H1 (cell line): ENCODE measurements around the gene SHC3. TPM values are rescaled to one million over a fixed set of nuclear protein-coding genes. Genes with fewer than 3 reads are reported as not detected.

Source experiments
- CTCF ChIA-PET: fragments of 300-600 bp; sonication (Branson Sonifier 250); formaldehyde crosslinking; loops from one replicate; lab custom pipeline; 2021; ENCODE audit not compliant: partially characterized antibody; lab: Charles Lee
- POLR2A ChIA-PET: fragments of 300-600 bp; sonication (Branson Sonifier 250); formaldehyde crosslinking; loops from one replicate; lab custom pipeline; 2021; ENCODE audit warnings: inconsistent platforms; ENCODE audit not compliant: partially characterized antibody; lab: Charles Lee
- DNase-seq, 2 experiments: peaks; one replicate each; pipeline versions ENCODE4 v3.0.0 to v3.0.0-alpha.2; 2010 to 2022; ENCODE audit warnings: low spot score in 2 of 2, low read depth in 1 of 2, mixed read lengths in 1 of 2
- FAIRE-seq: peaks from 2 replicates; lab custom pipeline; 2011; peaks lifted over from hg19 to GRCh38; lab: Jason Lieb, UNC
- H2AFZ ChIP-seq: 2 replicates; pipeline ENCODE4 v1.8.1; 2012; ENCODE audit warnings: low read length, inconsistent platforms
- H2AK5ac ChIP-seq: 2 replicates; pipeline ENCODE4 v1.6.1; 2013; ENCODE audit warnings: low read depth, low read length
- H2BK120ac ChIP-seq: replicated peaks from 2 replicates; pipeline ENCODE3; 2013; ENCODE audit warnings: low read depth, low read length, inconsistent platforms
- H2BK12ac ChIP-seq: 2 replicates; pipeline ENCODE4 v1.6.1; 2013; ENCODE audit warnings: low read depth, low read length
- H2BK15ac ChIP-seq: 2 replicates; pipeline ENCODE4 v1.6.1; 2013; ENCODE audit warnings: low read length
- H2BK20ac ChIP-seq: 2 replicates; pipeline ENCODE4 v1.6.1; 2013; ENCODE audit warnings: low read length
- H2BK5ac ChIP-seq: 2 replicates; pipeline ENCODE4 v1.6.1; 2013; ENCODE audit warnings: low read depth, low read length
- H3K14ac ChIP-seq: 2 replicates; pipeline ENCODE4 v1.6.1; 2013; ENCODE audit warnings: inconsistent platforms; ENCODE audit not compliant: insufficient read length
- H3K18ac ChIP-seq: 2 replicates; pipeline ENCODE4 v1.6.1; 2013; ENCODE audit warnings: low read length; ENCODE audit errors: extremely low read depth
- H3K23ac ChIP-seq: 2 replicates; pipeline ENCODE4 v1.6.1; 2013; ENCODE audit warnings: inconsistent platforms; ENCODE audit not compliant: insufficient read length
- H3K23me2 ChIP-seq: 2 replicates; pipeline ENCODE4 v1.6.1; 2013; ENCODE audit warnings: low read depth, low read length
- H3K27ac ChIP-seq: 2 replicates; pipeline ENCODE4 v1.6.1; 2011; ENCODE audit warnings: low read depth, low read length, inconsistent platforms
- H3K27me3 ChIP-seq, 4 experiments: replicated peaks in 1 of 4; 1 replicate in 1 of 4; 2 replicates in 3 of 4; pipeline versions ENCODE4 v1.6.1 to v1.8.1; 2011 to 2013; ENCODE audit warnings: low read length in 3 of 4, mild to moderate bottlenecking in 3 of 4, inconsistent platforms in 2 of 4, mixed read lengths in 2 of 4, moderate library complexity in 1 of 4; ENCODE audit not compliant: control insufficient read depth in 3 of 4, insufficient read depth in 3 of 4; ENCODE audit errors: extremely low read depth in 1 of 4
- H3K36me3 ChIP-seq, 4 experiments: 2 replicates each; pipeline versions ENCODE4 v1.6.1 to v1.8.1; 2011 to 2013; ENCODE audit warnings: mild to moderate bottlenecking in 4 of 4, low read length in 3 of 4, moderate library complexity in 2 of 4, control low read depth in 1 of 4, inconsistent platforms in 1 of 4; ENCODE audit not compliant: insufficient read depth in 4 of 4, control insufficient read depth in 2 of 4
- H3K4ac ChIP-seq: replicated peaks from 2 replicates; pipeline ENCODE3; 2013; ENCODE audit warnings: low read length, low read depth, mixed read lengths, inconsistent platforms; ENCODE audit not compliant: insufficient read length
- H3K4me1 ChIP-seq, 4 experiments: replicated peaks in 1 of 4; 1 replicate in 1 of 4; 2 replicates in 3 of 4; pipeline versions ENCODE4 v1.6.1 to v1.8.1; 2011 to 2013; ENCODE audit warnings: low read length in 3 of 4, inconsistent platforms in 2 of 4, mixed read lengths in 1 of 4; ENCODE audit not compliant: insufficient read depth in 4 of 4, control insufficient read depth in 3 of 4
- H3K4me2 ChIP-seq, 2 experiments: 2 replicates each; pipeline versions ENCODE4 v1.6.1 to v1.8.1; 2011 to 2013; ENCODE audit warnings: low read depth in 2 of 2, low read length in 2 of 2, control low read depth in 1 of 2, inconsistent platforms in 1 of 2, mild to moderate bottlenecking in 1 of 2; ENCODE audit not compliant: insufficient read depth in 1 of 2
- H3K4me3 ChIP-seq, 4 experiments: fragments of 200-600, 300-600 bp in 1 of 4; sonication (generic), shearing (Covaris generic), sonication (Bioruptor Twin) in 1 of 4; 2 replicates each; pipeline versions ENCODE4 v1.5.1 to v1.8.1; 2011 to 2016; ENCODE audit warnings: low read length in 4 of 4, low read depth in 3 of 4, control low read depth in 2 of 4, inconsistent platforms in 2 of 4, mild to moderate bottlenecking in 2 of 4, mixed read lengths in 1 of 4, moderate library complexity in 1 of 4; ENCODE audit not compliant: insufficient read depth in 2 of 4; ENCODE audit errors: extremely low read depth in 1 of 4
- H3K56ac ChIP-seq: replicated peaks from 2 replicates; pipeline ENCODE3; 2013; ENCODE audit warnings: low read depth, mild to moderate bottlenecking, mixed read lengths, low read length, inconsistent platforms; ENCODE audit not compliant: insufficient read length
- H3K79me1 ChIP-seq: 2 replicates; pipeline ENCODE4 v1.6.1; 2013; ENCODE audit warnings: low read depth, low read length, control low read depth
- H3K79me2 ChIP-seq, 2 experiments: 2 replicates each; pipeline versions ENCODE4 v1.6.1 to v1.8.1; 2012 to 2013; ENCODE audit warnings: low read length in 2 of 2, mild to moderate bottlenecking in 2 of 2, inconsistent platforms in 1 of 2; ENCODE audit not compliant: insufficient read depth in 2 of 2, control insufficient read depth in 1 of 2
- H3K9ac ChIP-seq, 4 experiments: replicated peaks in 1 of 4; 1 replicate in 1 of 4; 2 replicates in 3 of 4; pipeline versions ENCODE4 v1.6.1 to v1.8.1; 2011 to 2013; ENCODE audit warnings: low read depth in 3 of 4, low read length in 3 of 4, control low read depth in 2 of 4, mild to moderate bottlenecking in 2 of 4, moderate library complexity in 2 of 4, inconsistent platforms in 1 of 4; ENCODE audit errors: extremely low read depth in 1 of 4
- H3K9me3 ChIP-seq, 2 experiments: 2 replicates each; pipeline versions ENCODE4 v1.6.1 to v1.8.1; 2012 to 2013; ENCODE audit warnings: mild to moderate bottlenecking in 2 of 2, moderate library complexity in 2 of 2, control low read depth in 1 of 2, inconsistent platforms in 1 of 2, low read depth in 1 of 2, low read length in 1 of 2, mixed read lengths in 1 of 2; ENCODE audit not compliant: insufficient read depth in 2 of 2
- H4K20me1 ChIP-seq, 2 experiments: replicated peaks in 1 of 2; 2 replicates each; pipeline versions ENCODE3 to v1.8.1; 2011 to 2013; ENCODE audit warnings: inconsistent platforms in 2 of 2, low read length in 2 of 2, mild to moderate bottlenecking in 1 of 2; ENCODE audit not compliant: insufficient read depth in 2 of 2, control insufficient read depth in 1 of 2
- H4K5ac ChIP-seq: 2 replicates; pipeline ENCODE4 v1.6.1; 2013; ENCODE audit warnings: low read length, low read depth, mixed read lengths, inconsistent platforms; ENCODE audit not compliant: insufficient read length
- H4K8ac ChIP-seq: 2 replicates; pipeline ENCODE4 v1.8.0; 2013; ENCODE audit warnings: mild to moderate bottlenecking, moderate library complexity, low read length, inconsistent platforms; ENCODE audit not compliant: insufficient read depth; ENCODE audit errors: extremely low read depth
- H4K91ac ChIP-seq: replicated peaks from 2 replicates; pipeline ENCODE3; 2013; ENCODE audit warnings: low read length, mixed read lengths, inconsistent platforms; ENCODE audit not compliant: insufficient read length
- EGR1 ChIP-seq: IDR thresholded peaks from 2 replicates; pipeline ENCODE4 v1.6.1; 2011; ENCODE audit warnings: low read depth, low read length, borderline replicate concordance
- FOSL1 ChIP-seq: IDR thresholded peaks from 2 replicates; pipeline ENCODE4 v1.6.1; 2011; ENCODE audit warnings: mild to moderate bottlenecking, low read depth, low read length, moderate library complexity; ENCODE audit not compliant: insufficient read depth
- JUND ChIP-seq: IDR thresholded peaks from 2 replicates; pipeline ENCODE4 v1.6.1; 2011; ENCODE audit warnings: mild to moderate bottlenecking, improper control_type of control experiment, low read length
- MAFK ChIP-seq: IDR thresholded peaks from 2 replicates; pipeline ENCODE4 v1.6.1; 2012; ENCODE audit warnings: low read depth, mild to moderate bottlenecking, improper control_type of control experiment, low read length
- POLR2A ChIP-seq, 2 experiments: IDR thresholded peaks; 1 replicate in 1 of 2; 2 replicates in 1 of 2; pipeline ENCODE4 v1.6.1; 2011; ENCODE audit warnings: low read depth in 2 of 2, low read length in 2 of 2, mild to moderate bottlenecking in 2 of 2; ENCODE audit errors: control extremely low read depth in 1 of 2
- RAD21 ChIP-seq, 2 experiments: IDR thresholded peaks in 1 of 2; conservative IDR thresholded peaks in 1 of 2; 2 replicates each; pipeline ENCODE4 v1.6.1; 2011; ENCODE audit warnings: low read depth in 2 of 2, low read length in 2 of 2, improper control_type of control experiment in 1 of 2, inconsistent platforms in 1 of 2, mild to moderate bottlenecking in 1 of 2, moderate library complexity in 1 of 2
- SIRT6 ChIP-seq: IDR thresholded peaks from one replicate; pipeline ENCODE4 v1.7.1; 2012; ENCODE audit warnings: low read length, inconsistent platforms
- SP1 ChIP-seq: IDR thresholded peaks from 2 replicates; pipeline ENCODE4 v1.6.1; 2011; ENCODE audit warnings: low read depth, low read length
- SP2 ChIP-seq: IDR thresholded peaks from 2 replicates; pipeline ENCODE4 v1.6.1; 2012; ENCODE audit warnings: mild to moderate bottlenecking, low read length, inconsistent platforms
- TAF1 ChIP-seq: IDR thresholded peaks from 2 replicates; pipeline ENCODE4 v1.6.1; 2011; ENCODE audit warnings: mild to moderate bottlenecking, low read depth, low read length
- TBP ChIP-seq: IDR thresholded peaks from 2 replicates; pipeline ENCODE4 v1.6.1; 2011; ENCODE audit warnings: low read depth, low read length, improper control_type of control experiment
- TCF12 ChIP-seq: IDR thresholded peaks from 2 replicates; pipeline ENCODE4 v1.6.1; 2011; ENCODE audit warnings: low read depth, mild to moderate bottlenecking, low read length
- YY1 ChIP-seq: IDR thresholded peaks from 2 replicates; pipeline ENCODE4 v1.6.1; 2011; ENCODE audit warnings: low read depth, mild to moderate bottlenecking, low read length
- WGBS, 2 experiments: shearing (Covaris generic) in 1 of 2; methylation state at CpG; one replicate each; pipeline versions ENCODE4 v1.1.6 to v1.1.7; 2013 to 2015; ENCODE audit warnings: low lambda C conversion rate in 2 of 2, mixed read lengths in 2 of 2, inconsistent platforms in 1 of 2, low coverage in 1 of 2, missing lambda C conversion rate in 1 of 2; ENCODE audit not compliant: insufficient replicate concordance in 2 of 2, insufficient coverage in 1 of 2, insufficient read length in 1 of 2; ENCODE audit errors: extremely low coverage in 1 of 2, missing lambda C conversion rate in 1 of 2; 5-methylcytosine and 5-hydroxymethylcytosine counted together
- polyA plus RNA-seq, 7 experiments: library from polyadenylated mRNA; depleted of rRNA in 3 of 7; stranded (reverse) in 5 of 7; unstranded in 2 of 7; fragments of >200 nt in 5 of 7; fragments of 200-250 nt in 2 of 7; gene quantifications; 1 replicate in 5 of 7; 2 replicates in 1 of 7; 4 replicates in 1 of 7; pipeline versions ENCODE4 v1.2.1 to v1.2.3, GENCODE V29; 2011 to 2013; ENCODE audit warnings: missing spikeins in 2 of 7, mixed read lengths in 2 of 7
- total RNA-seq: library from RNA; stranded (reverse); fragmentation: NEBNext Ultra II Directional; extraction: Animal tissue kit (Norgen Biotek cat#: 25700); gene quantifications from 2 replicates; pipeline ENCODE4 v1.2.1, GENCODE V29; 2021

SHC3 gene
- total and polyA plus RNA-seq, 2 of the 8 experiments (the other 6 are each of a cell fraction or from before 2014, with no cell fraction given): 1.4 to 7.1 TPM

DNA sequence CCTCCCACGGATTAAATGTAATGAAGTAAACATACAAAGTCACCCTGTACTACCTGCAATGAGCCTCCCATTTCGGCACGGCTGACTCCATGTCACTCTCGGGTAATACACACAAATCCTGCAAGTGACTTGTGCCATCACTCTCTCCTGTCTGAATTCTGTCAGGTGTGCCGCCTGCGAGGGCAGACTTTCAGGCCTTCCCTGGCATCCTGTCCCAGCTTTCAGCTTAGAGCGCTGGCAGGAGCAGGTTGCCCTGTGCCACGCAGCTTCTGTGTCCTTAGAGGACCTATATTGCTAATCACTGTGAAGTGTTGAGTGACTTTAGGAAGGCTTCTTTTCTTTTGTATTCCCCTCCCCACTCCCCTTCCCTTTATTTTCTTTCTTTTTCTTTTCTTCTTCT, 213.1 kb downstream of the SHC3 start:
- Histone ChIP-seq H3K23me2 (no peaks in the 10 kb centered on the region), H3K18ac (no peak overlapping the region), H3K9me3 (no peaks in the 10 kb centered on the region), H2BK15ac (no peak overlapping the region), H4K5ac (no peak overlapping the region), H3K4me1 (peaks cover 0 to 7% (median 4%) of the 10 kb centered on the region in 4 experiments; a peak in 3 of 7 replicates), H3K4me2 (no peak overlapping the region), H4K8ac (no peak overlapping the region), H3K79me2 (no peaks in the 10 kb centered on the region), H3K4ac (no peak overlapping the region), H3K79me1 (no peaks in the 10 kb centered on the region), H2BK5ac (no peak overlapping the region), H3K14ac (no peak overlapping the region), H3K27ac (no peak overlapping the region), H3K4me3 (no peak overlapping the region), H3K36me3 (no peaks in the 10 kb centered on the region), H3K23ac (no peak overlapping the region), H2BK12ac (no peak overlapping the region), H3K27me3 (peaks cover 0 to 3% (median 0%) of the 10 kb centered on the region in 4 experiments; a peak in 1 of 7 replicates), H4K91ac (no peak overlapping the region), H2BK120ac (no peak overlapping the region), H2AK5ac (no peak overlapping the region), H4K20me1 (no peaks in the 10 kb centered on the region), H3K9ac (no peak overlapping the region), H2AFZ (no peak overlapping the region), H3K56ac (no peak overlapping the region), H2BK20ac (no peak overlapping the region)
- FAIRE-seq (no peak), DNase-seq (no peak)
- ChIA-PET CTCF (no interaction called here), POLR2A (no interaction called here)
- WGBS, 2 experiments: 97% methylated on average over 8 of the region's 8 CpGs; no CpG with 5 or more reads in 1 of the 2 experiments
- TF ChIP-seq YY1: no peak
- TF ChIP-seq JUND: no peak
- TF ChIP-seq EGR1: no peak
- no peak for TF ChIP-seq MAFK
- TF ChIP-seq TCF12: no peak
- TF ChIP-seq SP2: no peak
- no peak for TF ChIP-seq TBP
- TF ChIP-seq FOSL1: no peak
- TF ChIP-seq RAD21 (IDR thresholded peaks at IDR 0.05 in 1 of 2, conservative IDR thresholded peaks at IDR 0.05 in 1 of 2; ENCODE audit: low read depth in 2 of 2, low read length in 2 of 2): no peak
- no peak for TF ChIP-seq TAF1
- no peak for TF ChIP-seq SIRT6
- no peak for TF ChIP-seq SP1
- TF ChIP-seq POLR2A (IDR thresholded peaks at IDR 0.05; ENCODE audit: control extremely low read depth in 1 of 2, low read depth in 2 of 2, low read length in 2 of 2): no peak
